Measurements from ENCODE around the gene PTPRN2. TPM values are rescaled to one million over a fixed set of nuclear protein-coding genes. Genes with fewer than 3 reads are reported as not detected.

Gene PTPRN2
- total and polyA plus RNA-seq, 9 of the 15 experiments (the other 6 are each of a cell fraction or from before 2014, with no cell fraction given) = not detected

DNA sequence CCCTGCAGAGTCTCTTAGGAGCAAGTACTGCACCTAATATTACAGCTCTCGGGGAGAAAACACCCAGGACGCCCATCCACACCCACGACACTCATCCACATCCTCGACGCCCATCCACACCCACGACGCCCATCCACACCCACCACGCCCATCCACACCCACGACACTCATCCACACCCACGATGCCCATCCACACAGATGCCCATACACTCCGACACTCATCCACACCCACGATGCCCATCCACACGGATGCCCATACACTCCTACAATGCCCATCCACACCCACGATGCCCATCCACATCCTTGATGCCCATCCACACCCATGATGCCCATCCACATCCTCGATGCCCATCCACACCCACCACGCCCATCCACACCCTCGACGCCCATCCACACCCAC, 503.1 kb downstream of the PTPRN2 start:
- H3K79me2 ChIP-seq (ENCODE audit: control insufficient read depth, insufficient read depth, low read length) = no peaks in the 10 kb centered on the region
- H3K4me1 ChIP-seq (replicated peaks in 1 of 2; ENCODE audit: control insufficient read depth in 2 of 2, insufficient read depth in 2 of 2, low read length in 2 of 2) = no peaks in the 10 kb centered on the region
- ChIA-PET CTCF (ENCODE audit: low intra/inter-chr PET ratio) (no interaction called here), POLR2A (interaction anchor here (0.6 kb wide), 2 partner anchors 236 to 314 kb away, joined by 3 read pairs; no protein-coding TSS in a partner anchor)
- no peaks in the 10 kb centered on the region for H3K9me3 ChIP-seq (replicated peaks; ENCODE audit: control insufficient read depth, insufficient read depth, low read depth, low read length)
- DNase-seq (ENCODE audit: extremely low read depth in 1 of 4, low spot score in 3 of 4) (no peak), ATAC-seq (no peak), FAIRE-seq (no peak)
- no peak overlapping the region for H3K4me2 ChIP-seq (ENCODE audit: insufficient read depth, low read length)
- no peaks in the 10 kb centered on the region for H4K20me1 ChIP-seq (replicated peaks; ENCODE audit: control insufficient read depth, insufficient read depth, low read length)
- no peak overlapping the region for H3K4me3 ChIP-seq
- H3K9me1 ChIP-seq (ENCODE audit: control insufficient read depth, insufficient read depth, low read length) = no peaks in the 10 kb centered on the region
- intact Hi-C loops (cut with micrococcal nuclease) (no loop called here), in situ Hi-C loops (cut with MboI) (no loop called here)
- WGBS (ENCODE audit: insufficient coverage, low coverage, missing lambda C conversion rate) = 6% methylated on average over 18 of the region's 18 CpGs
- TF ChIP-seq, protein P1, sequence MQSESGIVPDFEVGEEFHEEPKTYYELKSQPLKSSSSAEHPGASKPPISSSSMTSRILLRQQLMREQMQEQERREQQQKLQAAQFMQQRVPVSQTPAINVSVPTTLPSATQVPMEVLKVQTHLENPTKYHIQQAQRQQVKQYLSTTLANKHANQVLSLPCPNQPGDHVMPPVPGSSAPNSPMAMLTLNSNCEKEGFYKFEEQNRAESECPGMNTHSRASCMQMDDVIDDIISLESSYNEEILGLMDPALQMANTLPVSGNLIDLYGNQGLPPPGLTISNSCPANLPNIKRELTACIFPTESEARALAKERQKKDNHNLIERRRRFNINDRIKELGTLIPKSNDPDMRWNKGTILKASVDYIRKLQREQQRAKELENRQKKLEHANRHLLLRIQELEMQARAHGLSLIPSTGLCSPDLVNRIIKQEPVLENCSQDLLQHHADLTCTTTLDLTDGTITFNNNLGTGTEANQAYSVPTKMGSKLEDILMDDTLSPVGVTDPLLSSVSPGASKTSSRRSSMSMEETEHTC (IDR thresholded peaks at IDR 0.05) = no peak
- TF ChIP-seq ZNF561 (CRISPR knock-in tag; conservative IDR thresholded peaks at IDR 0.05) = no peak
- no peak for TF ChIP-seq DMBX1 (CRISPR knock-in tag; IDR thresholded peaks at IDR 0.05; ENCODE audit: borderline replicate concordance)
- TF ChIP-seq PRDM10 (IDR thresholded peaks at IDR 0.05; ENCODE audit: partially characterized antibody) = no peak
- no peak for TF ChIP-seq SAFB2 (IDR thresholded peaks at IDR 0.05; ENCODE audit: borderline replicate concordance, low read depth, low read length, severe bottlenecking)
- no peak for TF ChIP-seq HBP1 (CRISPR knock-in tag; IDR thresholded peaks at IDR 0.05)
- TF ChIP-seq, protein P2, sequence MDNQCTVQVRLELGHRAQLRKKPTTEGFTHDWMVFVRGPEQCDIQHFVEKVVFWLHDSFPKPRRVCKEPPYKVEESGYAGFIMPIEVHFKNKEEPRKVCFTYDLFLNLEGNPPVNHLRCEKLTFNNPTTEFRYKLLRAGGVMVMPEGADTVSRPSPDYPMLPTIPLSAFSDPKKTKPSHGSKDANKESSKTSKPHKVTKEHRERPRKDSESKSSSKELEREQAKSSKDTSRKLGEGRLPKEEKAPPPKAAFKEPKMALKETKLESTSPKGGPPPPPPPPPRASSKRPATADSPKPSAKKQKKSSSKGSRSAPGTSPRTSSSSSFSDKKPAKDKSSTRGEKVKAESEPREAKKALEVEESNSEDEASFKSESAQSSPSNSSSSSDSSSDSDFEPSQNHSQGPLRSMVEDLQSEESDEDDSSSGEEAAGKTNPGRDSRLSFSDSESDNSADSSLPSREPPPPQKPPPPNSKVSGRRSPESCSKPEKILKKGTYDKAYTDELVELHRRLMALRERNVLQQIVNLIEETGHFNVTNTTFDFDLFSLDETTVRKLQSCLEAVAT (IDR thresholded peaks at IDR 0.05) = no peak
- no peak for TF ChIP-seq SIRT6 (IDR thresholded peaks at IDR 0.05; ENCODE audit: low read depth, low read length)
- no peak for TF ChIP-seq THRAP3 (IDR thresholded peaks at IDR 0.05; ENCODE audit: borderline replicate concordance)
- no peak for TF ChIP-seq MTA1 (IDR thresholded peaks at IDR 0.05; ENCODE audit: borderline replicate concordance)
- no peak for TF ChIP-seq DEAF1 (CRISPR knock-in tag; IDR thresholded peaks at IDR 0.05)
- TF ChIP-seq ZNF551 (CRISPR knock-in tag; IDR thresholded peaks at IDR 0.05) = no peak
- H3K27me3 ChIP-seq (ENCODE audit: control insufficient read depth in 2 of 2, insufficient read depth in 2 of 2, low read length in 2 of 2) = peaks cover 6 to 34% of the 10 kb centered on the region in 2 experiments; a peak in 4 of 5 replicates
- H3K36me3 ChIP-seq (ENCODE audit: control insufficient read depth, insufficient read depth, low read length) = no peaks in the 10 kb centered on the region
- no TSS peak for BruUV-seq (replicated peaks)
- H3K9ac ChIP-seq (ENCODE audit: insufficient read depth in 1 of 2, low read depth in 2 of 2, low read length in 2 of 2) = no peak overlapping the region
- no peak overlapping the region for H2AFZ ChIP-seq (ENCODE audit: low read depth, low read length)
- H3K27ac ChIP-seq (ENCODE audit: extremely low read depth, low read depth, low read length) = no peak overlapping the region
